HEK293T (cell line): ENCODE data around the gene CT47A1.
"Not testable (repeated sequence)": the region's sequence is repeated elsewhere in the genome, so short reads cannot be mapped to it uniquely, and the experiment has no call there.

ENCODE experiments used
- CTCF ChIA-PET: fragments of 350-600 bp; formaldehyde crosslinking; extraction: SDS; loops from one replicate; lab custom pipeline; 2021; ENCODE audit warnings: antibody characterized with exemption, inconsistent platforms; lab: Yijun Ruan, JAX
- POLR2A ChIA-PET: fragments of 350-600 bp; formaldehyde crosslinking; extraction: SDS; loops from one replicate; lab custom pipeline; 2020; ENCODE audit warnings: antibody characterized with exemption, inconsistent platforms; lab: Yijun Ruan, JAX
- DNase-seq: peaks from one replicate; pipeline ENCODE4 v3.0.0; 2012; ENCODE audit warnings: mixed read lengths; ENCODE audit errors: extremely low spot score
- ARNT ChIP-seq: fragments of 450-650 bp; IDR thresholded peaks from 2 replicates; pipeline ENCODE4 v1.6.1; 2017; ENCODE audit warnings: mild to moderate bottlenecking
- BHLHE40 ChIP-seq: fragments of 450-650 bp; IDR thresholded peaks from 2 replicates; pipeline ENCODE4 v1.6.1; 2016; ENCODE audit warnings: mild to moderate bottlenecking, moderate library complexity, borderline replicate concordance
- CTBP1 ChIP-seq: fragments of 450-650 bp; IDR thresholded peaks from 2 replicates; pipeline ENCODE4 v1.6.1; 2016; ENCODE audit warnings: borderline replicate concordance
- ELF4 ChIP-seq: fragments of 450-650 bp; IDR thresholded peaks from 2 replicates; pipeline ENCODE4 v1.6.1; 2017; ENCODE audit warnings: antibody characterized with exemption
- FOXA1 ChIP-seq: fragments of 450-650 bp; IDR thresholded peaks from 2 replicates; pipeline ENCODE4 v1.6.1; 2016; ENCODE audit warnings: mild to moderate bottlenecking
- FOXK2 ChIP-seq: fragments of 450-650 bp; IDR thresholded peaks from 2 replicates; pipeline ENCODE4 v1.6.1; 2016; ENCODE audit warnings: mild to moderate bottlenecking
- FOXM1 ChIP-seq: fragments of 450-650 bp; IDR thresholded peaks from 2 replicates; pipeline ENCODE4 v1.6.1; 2017; ENCODE audit warnings: mild to moderate bottlenecking, borderline replicate concordance
- HDGF ChIP-seq: fragments of 450-650 bp; IDR thresholded peaks from 2 replicates; pipeline ENCODE4 v1.6.1; 2017; ENCODE audit warnings: antibody characterized with exemption, borderline replicate concordance
- L3MBTL2 ChIP-seq: fragments of 450-650 bp; conservative IDR thresholded peaks from 2 replicates; pipeline ENCODE4 v1.6.1; 2016; ENCODE audit warnings: mild to moderate bottlenecking
- LEF1 ChIP-seq: fragments of 450-650 bp; IDR thresholded peaks from 2 replicates; pipeline ENCODE4 v1.6.1; 2017; ENCODE audit warnings: mild to moderate bottlenecking, borderline replicate concordance
- NFRKB ChIP-seq: fragments of 450-650 bp; IDR thresholded peaks from 2 replicates; pipeline ENCODE4 v1.6.1; 2016; ENCODE audit warnings: mild to moderate bottlenecking, moderate library complexity
- PKNOX1 ChIP-seq: fragments of 450-650 bp; IDR thresholded peaks from 2 replicates; pipeline ENCODE4 v1.6.1; 2016
- SP1 ChIP-seq: fragments of 450-650 bp; IDR thresholded peaks from 2 replicates; pipeline ENCODE4 v1.6.1; 2017
- SUZ12 ChIP-seq: fragments of 450-650 bp; IDR thresholded peaks from 2 replicates; pipeline ENCODE4 v1.6.1; 2016; ENCODE audit warnings: mild to moderate bottlenecking
- TARDBP ChIP-seq: fragments of 450-650 bp; IDR thresholded peaks from 2 replicates; pipeline ENCODE4 v1.6.1; 2016
- ZNF384 ChIP-seq: fragments of 450-650 bp; IDR thresholded peaks from 2 replicates; pipeline ENCODE4 v1.6.1; 2016

Gene CT47A1

GRCh38 chrX:120985660-120986059 is at the start of gene CT47A1:
Gene CT47A1 (minus strand): TSS chrX:120985760. CDS start chrX:120985529, 231 bp downstream.
- POLR2A ChIA-PET, CTCF ChIA-PET, DNase-seq: not testable (repeated sequence)

DNA sequence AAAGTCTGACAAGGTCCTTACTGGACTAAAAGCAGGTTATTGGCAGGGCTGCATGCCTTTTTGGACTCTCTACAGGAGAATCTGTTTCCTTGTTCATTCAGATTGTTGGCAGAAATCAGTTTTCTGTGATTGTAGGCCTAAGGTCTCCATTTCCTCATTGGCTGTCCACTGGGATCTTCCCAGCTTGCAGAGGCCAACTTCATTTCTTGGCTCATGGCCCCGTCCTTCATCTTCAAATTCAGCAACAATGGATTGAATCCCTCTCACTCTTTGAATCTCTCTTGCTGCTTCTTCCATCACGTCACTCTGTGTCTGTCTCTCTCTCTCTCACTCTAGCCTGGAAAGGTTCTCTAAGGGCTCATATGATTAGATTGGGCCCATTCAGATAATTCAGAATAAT is 47.0 kb upstream of the CT47A1 start:
- ChIA-PET CTCF (no interaction called here), POLR2A (no interaction called here)
- no peak for DNase-seq
- TF ChIP-seq ARNT (no peak), L3MBTL2 (no peak), ELF4 (no peak), FOXA1 (no peak), CTBP1 (no peak), NFRKB (no peak), HDGF (no peak), SUZ12 (no peak), FOXK2 (no peak), ZNF384 (no peak), SP1 (no peak), BHLHE40 (no peak), LEF1 (no peak)

DNA sequence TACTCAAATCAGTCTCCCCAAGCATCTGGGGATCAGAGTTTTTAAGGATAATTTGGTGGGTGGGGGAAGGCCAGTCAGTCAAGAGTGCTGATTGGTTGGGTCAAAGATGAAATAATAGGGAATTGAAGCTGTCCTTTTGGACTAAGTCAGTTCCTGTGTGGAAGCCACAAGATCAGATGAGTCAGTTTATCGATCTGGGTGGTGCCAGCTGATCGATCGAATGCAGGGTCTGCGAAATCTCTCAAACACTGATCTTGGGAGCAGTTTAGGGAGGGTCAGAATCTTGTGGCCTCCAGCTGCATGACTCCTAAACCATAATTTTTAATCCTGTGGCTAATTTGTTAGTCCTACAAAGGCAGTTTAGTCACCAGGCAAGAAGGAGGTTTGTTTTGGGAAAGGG is 44.5 kb upstream of the CT47A1 start:
- TF ChIP-seq FOXK2: no peak
- TF ChIP-seq ARNT: no peak
- no peak for TF ChIP-seq FOXM1
- TF ChIP-seq LEF1: no peak
- no peak for TF ChIP-seq FOXA1
- no peak for TF ChIP-seq NFRKB
- no peak for TF ChIP-seq ZNF384
- TF ChIP-seq CTBP1: no peak
- TF ChIP-seq L3MBTL2: no peak
- CTCF ChIA-PET: no interaction called here
- POLR2A ChIA-PET: no interaction called here
- DNase-seq: no peak

DNA sequence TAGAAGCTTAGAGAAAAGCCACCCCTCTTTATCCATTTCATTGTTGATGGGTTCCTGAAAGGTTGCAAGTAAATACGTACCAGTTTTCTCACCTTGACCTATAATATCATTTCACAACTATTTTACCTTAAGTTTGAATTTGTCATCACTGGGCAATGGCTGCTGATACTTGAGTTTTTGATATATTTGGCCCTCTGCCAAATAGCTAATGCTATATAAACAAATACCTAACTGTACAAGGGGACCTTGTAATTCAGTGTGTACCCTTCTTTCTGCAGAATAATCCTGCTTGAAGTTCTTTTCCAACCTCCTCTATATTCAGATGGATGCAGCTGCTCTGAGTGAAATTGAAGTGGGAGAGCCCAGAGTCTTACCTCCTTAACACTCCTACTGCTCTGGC is 42.9 kb upstream of the CT47A1 start:
- ChIA-PET CTCF (no interaction called here), POLR2A (no interaction called here)
- no peak for TF ChIP-seq FOXA1
- no peak for TF ChIP-seq HDGF
- no peak for TF ChIP-seq ARNT
- TF ChIP-seq BHLHE40: no peak

DNA sequence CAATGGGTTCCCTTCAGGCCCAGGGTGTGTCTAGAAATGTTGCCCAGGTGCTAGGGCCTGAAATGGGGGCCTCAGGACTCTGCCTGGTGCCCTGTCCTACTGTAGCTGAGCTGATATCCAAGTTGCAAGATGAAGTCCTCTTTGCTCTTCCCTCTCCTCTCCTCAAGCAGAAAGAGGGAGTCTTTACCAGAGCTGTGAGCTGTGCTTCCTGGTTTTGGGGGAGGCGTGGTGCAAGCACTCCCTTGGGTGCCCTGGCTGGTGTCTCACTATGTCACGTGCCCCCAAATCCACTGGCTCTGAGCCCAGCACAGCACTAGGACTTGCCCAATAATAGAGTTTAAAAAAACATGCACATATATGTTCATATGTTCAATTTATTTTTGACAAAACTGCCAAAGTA is 29.3 kb upstream of the CT47A1 start:
- no peak for DNase-seq
- ChIA-PET POLR2A (no interaction called here), CTCF (no interaction called here)
- TF ChIP-seq CTBP1 (no peak), TARDBP (no peak), FOXA1 (no peak), HDGF (no peak), PKNOX1 (no peak), L3MBTL2 (no peak), FOXK2 (no peak), SUZ12 (no peak), NFRKB (no peak), BHLHE40 (no peak), SP1 (no peak), ARNT (no peak), LEF1 (no peak), FOXM1 (no peak), ELF4 (no peak), ZNF384 (no peak)

More for the DNA sequence above, 42.9 kb upstream of the CT47A1 start:
- no peak for DNase-seq

DNA sequence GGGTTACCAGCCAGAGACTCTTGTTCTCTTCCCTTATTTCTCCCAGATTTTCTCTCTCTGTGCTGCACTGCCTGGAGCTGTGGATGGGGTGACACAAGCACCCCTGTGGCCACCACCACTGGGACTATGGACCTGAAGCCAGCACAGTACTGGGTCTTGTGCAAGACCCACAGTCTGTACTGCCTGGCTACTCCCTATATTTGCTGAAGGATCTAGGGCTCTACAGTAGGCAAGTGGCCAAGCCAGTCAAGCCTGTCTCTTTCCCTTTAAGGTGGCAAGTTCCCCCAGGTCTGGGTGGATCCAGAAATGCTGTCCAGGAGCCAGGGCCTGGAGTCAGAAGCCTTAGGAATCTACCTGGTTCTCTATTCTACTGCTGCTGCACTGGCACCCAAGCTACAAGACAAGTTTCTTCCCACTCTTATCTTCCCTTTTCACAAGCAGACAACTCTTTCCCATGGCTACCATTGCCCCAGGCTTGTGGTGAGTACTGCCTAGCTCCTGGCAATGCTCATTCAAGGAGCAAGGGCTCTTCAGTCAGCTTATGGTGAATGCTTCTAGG is 28.4 kb upstream of the CT47A1 start:
- CTCF ChIA-PET: no interaction called here
- POLR2A ChIA-PET: no interaction called here
- no peak for DNase-seq
- TF ChIP-seq L3MBTL2 (no peak), ARNT (no peak), ZNF384 (no peak), SUZ12 (no peak), NFRKB (no peak), BHLHE40 (no peak), ELF4 (no peak), SP1 (no peak), TARDBP (no peak), FOXA1 (no peak), FOXK2 (no peak)

DNA sequence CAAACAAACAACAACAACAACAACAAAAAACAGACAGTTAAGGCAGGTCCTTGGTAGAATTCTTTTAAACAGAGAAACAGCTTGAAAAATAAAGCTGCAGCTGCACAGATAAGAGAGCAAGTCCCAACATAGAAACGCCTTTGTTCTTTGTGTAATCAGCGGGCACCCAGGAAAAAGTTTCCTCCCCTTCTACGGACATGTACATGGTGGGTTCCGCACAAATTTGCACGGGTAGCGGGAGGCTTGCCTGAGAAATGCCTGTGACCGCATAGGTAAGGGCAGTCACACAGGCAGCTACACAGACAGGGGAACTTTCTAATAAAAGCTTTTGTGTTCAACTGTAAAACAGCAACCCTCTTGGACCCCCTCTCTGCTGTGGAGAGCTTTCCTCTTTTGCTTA is 25.7 kb upstream of the CT47A1 start:
- ChIA-PET CTCF (no interaction called here), POLR2A (no interaction called here)
- no peak for TF ChIP-seq BHLHE40
- TF ChIP-seq FOXM1: no peak
- no peak for TF ChIP-seq CTBP1
- no peak for DNase-seq

- no peak for DNase-seq
- POLR2A ChIA-PET: no interaction called here
- CTCF ChIA-PET: no interaction called here
- TF ChIP-seq CTBP1 (no peak), SP1 (no peak), ZNF384 (no peak), PKNOX1 (no peak), L3MBTL2 (no peak), LEF1 (no peak), TARDBP (no peak), FOXK2 (no peak), SUZ12 (no peak), FOXA1 (no peak), ELF4 (no peak), HDGF (no peak), BHLHE40 (no peak), FOXM1 (no peak), ARNT (no peak)
Observed at GRCh38 chrX:121010218-121010617, 24.7 kb upstream of the CT47A1 start.
